WTC11 (cell line): ENCODE results near the gene ABI3. TPM values are rescaled to one million over a fixed set of nuclear protein-coding genes. Genes with fewer than 3 reads are reported as not detected.
A peak's percentile ranks its signal among the peaks of the same experiment; 100 is the strongest.

Source experiments
- AR ChIP-seq: fragments of 250-450 bp; sonication (Bioruptor Pico); IDR thresholded peaks from 2 replicates; pipeline ENCODE4 v1.9.0; 2021; ENCODE audit warnings: mild to moderate bottlenecking
- ATF3 ChIP-seq: sonication (generic); formaldehyde crosslinking; conservative IDR thresholded peaks from 2 replicates; pipeline ENCODE4 v1.8.1; 2022; ENCODE audit warnings: mild to moderate bottlenecking, missing genetic modification reagents
- CBFB ChIP-seq: sonication (generic); formaldehyde crosslinking; IDR thresholded peaks from 2 replicates; pipeline ENCODE4 v1.8.1; 2022; ENCODE audit warnings: mild to moderate bottlenecking, low read depth, missing genetic modification reagents
- ETV6 ChIP-seq: sonication (generic); formaldehyde crosslinking; IDR thresholded peaks from 2 replicates; pipeline ENCODE4 v1.8.1; 2022; ENCODE audit warnings: mild to moderate bottlenecking, missing genetic modification reagents
- JAZF1 ChIP-seq: fragments of 250-450 bp; sonication (Bioruptor Pico); IDR thresholded peaks from 2 replicates; pipeline ENCODE4 v1.9.0; 2021; ENCODE audit warnings: moderate library complexity, mild to moderate bottlenecking, inconsistent platforms
- NFE2L1 ChIP-seq: sonication (generic); formaldehyde crosslinking; IDR thresholded peaks from 2 replicates; pipeline ENCODE4 v1.8.1; 2023; ENCODE audit warnings: missing genetic modification reagents
- PREB ChIP-seq: sonication (generic); formaldehyde crosslinking; IDR thresholded peaks from 2 replicates; pipeline ENCODE4 v1.8.1; 2022; ENCODE audit warnings: mild to moderate bottlenecking, missing genetic modification reagents, moderate library complexity, borderline replicate concordance
- RELA ChIP-seq: sonication (generic); formaldehyde crosslinking; IDR thresholded peaks from 2 replicates; pipeline ENCODE4 v1.8.1; 2022; ENCODE audit warnings: missing genetic modification reagents, mild to moderate bottlenecking, borderline replicate concordance
- SMAD4 ChIP-seq: sonication (generic); formaldehyde crosslinking; IDR thresholded peaks from 2 replicates; pipeline ENCODE4 v1.8.0; 2022; ENCODE audit warnings: mild to moderate bottlenecking, missing genetic modification reagents
- TCF7 ChIP-seq: sonication (generic); formaldehyde crosslinking; IDR thresholded peaks from 2 replicates; pipeline ENCODE4 v1.8.0; 2022; ENCODE audit warnings: mild to moderate bottlenecking, low read depth, missing genetic modification reagents, moderate library complexity
- TEAD4 ChIP-seq: sonication (generic); formaldehyde crosslinking; IDR thresholded peaks from 2 replicates; pipeline ENCODE4 v1.8.0; 2022; ENCODE audit warnings: mild to moderate bottlenecking, missing genetic modification reagents
- TP53 ChIP-seq: sonication (generic); formaldehyde crosslinking; IDR thresholded peaks from 2 replicates; pipeline ENCODE4 v1.8.1; 2023; ENCODE audit warnings: mild to moderate bottlenecking, missing genetic modification reagents
- ZNF121 ChIP-seq: sonication (generic); formaldehyde crosslinking; IDR thresholded peaks from 2 replicates; pipeline ENCODE4 v1.8.0; 2023; ENCODE audit warnings: missing genetic modification reagents
- ZNF138 ChIP-seq: sonication (generic); formaldehyde crosslinking; conservative IDR thresholded peaks from 2 replicates; pipeline ENCODE4 v1.8.1; 2022; ENCODE audit warnings: mild to moderate bottlenecking, moderate library complexity, missing genetic modification reagents
- ZNF232 ChIP-seq: sonication (generic); formaldehyde crosslinking; IDR thresholded peaks from 2 replicates; pipeline ENCODE4 v1.8.0; 2022; ENCODE audit warnings: mild to moderate bottlenecking, missing genetic modification reagents
- ZNF281 ChIP-seq: sonication (generic); formaldehyde crosslinking; IDR thresholded peaks from 2 replicates; pipeline ENCODE4 v1.8.0; 2023; ENCODE audit warnings: mild to moderate bottlenecking, missing genetic modification reagents
- ZNF423 ChIP-seq: fragments of 250-450 bp; sonication (Bioruptor Pico); IDR thresholded peaks from 2 replicates; pipeline ENCODE4 v2.1.2; 2022; ENCODE audit warnings: mild to moderate bottlenecking, moderate library complexity
- ZNF425 ChIP-seq: fragments of 250-450 bp; sonication (Bioruptor Pico); conservative IDR thresholded peaks from 2 replicates; pipeline ENCODE4 v1.9.0; 2021; ENCODE audit warnings: mild to moderate bottlenecking
- total RNA-seq: library from RNA; stranded (reverse); gene quantifications from 3 replicates; pipeline ENCODE4 v1.2.3, GENCODE V29; 2021
- TF ChIP-seq, protein P1 (sequence below): fragments of 250-450 bp; sonication (Bioruptor Pico); IDR thresholded peaks from 2 replicates; pipeline ENCODE4 v1.9.0; 2021; ENCODE audit warnings: mild to moderate bottlenecking, borderline replicate concordance
- TF ChIP-seq, protein P2 (sequence below): sonication (generic); formaldehyde crosslinking; IDR thresholded peaks from 2 replicates; pipeline ENCODE4 v1.8.1; 2022; ENCODE audit warnings: missing genetic modification reagents, borderline replicate concordance
- TF ChIP-seq, protein P3 (sequence below): fragments of 250-450 bp; sonication (Bioruptor Pico); IDR thresholded peaks from 2 replicates; pipeline ENCODE4 v2.1.2; 2022; ENCODE audit warnings: mild to moderate bottlenecking, moderate library complexity

Gene ABI3
- total RNA-seq, 1 experiment from 2014 or later: 1.5 TPM

- TF ChIP-seq, protein P1, sequence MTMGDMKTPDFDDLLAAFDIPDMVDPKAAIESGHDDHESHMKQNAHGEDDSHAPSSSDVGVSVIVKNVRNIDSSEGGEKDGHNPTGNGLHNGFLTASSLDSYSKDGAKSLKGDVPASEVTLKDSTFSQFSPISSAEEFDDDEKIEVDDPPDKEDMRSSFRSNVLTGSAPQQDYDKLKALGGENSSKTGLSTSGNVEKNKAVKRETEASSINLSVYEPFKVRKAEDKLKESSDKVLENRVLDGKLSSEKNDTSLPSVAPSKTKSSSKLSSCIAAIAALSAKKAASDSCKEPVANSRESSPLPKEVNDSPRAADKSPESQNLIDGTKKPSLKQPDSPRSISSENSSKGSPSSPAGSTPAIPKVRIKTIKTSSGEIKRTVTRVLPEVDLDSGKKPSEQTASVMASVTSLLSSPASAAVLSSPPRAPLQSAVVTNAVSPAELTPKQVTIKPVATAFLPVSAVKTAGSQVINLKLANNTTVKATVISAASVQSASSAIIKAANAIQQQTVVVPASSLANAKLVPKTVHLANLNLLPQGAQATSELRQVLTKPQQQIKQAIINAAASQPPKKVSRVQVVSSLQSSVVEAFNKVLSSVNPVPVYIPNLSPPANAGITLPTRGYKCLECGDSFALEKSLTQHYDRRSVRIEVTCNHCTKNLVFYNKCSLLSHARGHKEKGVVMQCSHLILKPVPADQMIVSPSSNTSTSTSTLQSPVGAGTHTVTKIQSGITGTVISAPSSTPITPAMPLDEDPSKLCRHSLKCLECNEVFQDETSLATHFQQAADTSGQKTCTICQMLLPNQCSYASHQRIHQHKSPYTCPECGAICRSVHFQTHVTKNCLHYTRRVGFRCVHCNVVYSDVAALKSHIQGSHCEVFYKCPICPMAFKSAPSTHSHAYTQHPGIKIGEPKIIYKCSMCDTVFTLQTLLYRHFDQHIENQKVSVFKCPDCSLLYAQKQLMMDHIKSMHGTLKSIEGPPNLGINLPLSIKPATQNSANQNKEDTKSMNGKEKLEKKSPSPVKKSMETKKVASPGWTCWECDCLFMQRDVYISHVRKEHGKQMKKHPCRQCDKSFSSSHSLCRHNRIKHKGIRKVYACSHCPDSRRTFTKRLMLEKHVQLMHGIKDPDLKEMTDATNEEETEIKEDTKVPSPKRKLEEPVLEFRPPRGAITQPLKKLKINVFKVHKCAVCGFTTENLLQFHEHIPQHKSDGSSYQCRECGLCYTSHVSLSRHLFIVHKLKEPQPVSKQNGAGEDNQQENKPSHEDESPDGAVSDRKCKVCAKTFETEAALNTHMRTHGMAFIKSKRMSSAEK (CRISPR knock-in tag): no peak
- TF ChIP-seq RELA (CRISPR knock-in tag) (no peak), TP53 (CRISPR knock-in tag) (no peak), ZNF423 (CRISPR knock-in tag) (no peak), CBFB (CRISPR knock-in tag) (no peak), SMAD4 (CRISPR knock-in tag) (no peak), AR (CRISPR knock-in tag) (no peak), NFE2L1 (CRISPR knock-in tag) (no peak), ZNF138 (CRISPR knock-in tag) (no peak), ZNF232 (no peak), PREB (no peak), ATF3 (CRISPR knock-in tag) (no peak), JAZF1 (no peak), ETV6 (CRISPR knock-in tag) (no peak), ZNF425 (CRISPR knock-in tag) (no peak), ZNF121 (CRISPR knock-in tag) (no peak), TCF7 (CRISPR knock-in tag) (0 out of 2 replicates have a peak, but pooled peaks have one; percentile 20), TEAD4 (CRISPR knock-in tag) (no peak), ZNF281 (CRISPR knock-in tag) (no peak)
- TF ChIP-seq, protein P2, sequence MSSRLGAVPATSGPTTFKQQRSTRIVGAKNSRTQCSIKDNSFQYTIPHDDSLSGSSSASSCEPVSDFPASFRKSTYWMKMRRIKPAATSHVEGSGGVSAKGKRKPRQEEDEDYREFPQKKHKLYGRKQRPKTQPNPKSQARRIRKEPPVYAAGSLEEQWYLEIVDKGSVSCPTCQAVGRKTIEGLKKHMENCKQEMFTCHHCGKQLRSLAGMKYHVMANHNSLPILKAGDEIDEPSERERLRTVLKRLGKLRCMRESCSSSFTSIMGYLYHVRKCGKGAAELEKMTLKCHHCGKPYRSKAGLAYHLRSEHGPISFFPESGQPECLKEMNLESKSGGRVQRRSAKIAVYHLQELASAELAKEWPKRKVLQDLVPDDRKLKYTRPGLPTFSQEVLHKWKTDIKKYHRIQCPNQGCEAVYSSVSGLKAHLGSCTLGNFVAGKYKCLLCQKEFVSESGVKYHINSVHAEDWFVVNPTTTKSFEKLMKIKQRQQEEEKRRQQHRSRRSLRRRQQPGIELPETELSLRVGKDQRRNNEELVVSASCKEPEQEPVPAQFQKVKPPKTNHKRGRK (CRISPR knock-in tag): no peak
- TF ChIP-seq, protein P3, sequence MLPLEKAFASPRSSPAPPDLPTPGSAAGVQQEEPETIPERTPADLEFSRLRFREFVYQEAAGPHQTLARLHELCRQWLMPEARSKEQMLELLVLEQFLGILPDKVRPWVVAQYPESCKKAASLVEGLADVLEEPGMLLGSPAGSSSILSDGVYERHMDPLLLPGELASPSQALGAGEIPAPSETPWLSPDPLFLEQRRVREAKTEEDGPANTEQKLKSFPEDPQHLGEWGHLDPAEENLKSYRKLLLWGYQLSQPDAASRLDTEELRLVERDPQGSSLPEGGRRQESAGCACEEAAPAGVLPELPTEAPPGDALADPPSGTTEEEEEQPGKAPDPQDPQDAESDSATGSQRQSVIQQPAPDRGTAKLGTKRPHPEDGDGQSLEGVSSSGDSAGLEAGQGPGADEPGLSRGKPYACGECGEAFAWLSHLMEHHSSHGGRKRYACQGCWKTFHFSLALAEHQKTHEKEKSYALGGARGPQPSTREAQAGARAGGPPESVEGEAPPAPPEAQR (CRISPR knock-in tag): no peak
Measured at GRCh38 chr17:49223517-49224197, 13.2 kb downstream of the ABI3 start (continued).
